ENCODE data around the gene GDPD5.

GDPD5 gene

DNA sequence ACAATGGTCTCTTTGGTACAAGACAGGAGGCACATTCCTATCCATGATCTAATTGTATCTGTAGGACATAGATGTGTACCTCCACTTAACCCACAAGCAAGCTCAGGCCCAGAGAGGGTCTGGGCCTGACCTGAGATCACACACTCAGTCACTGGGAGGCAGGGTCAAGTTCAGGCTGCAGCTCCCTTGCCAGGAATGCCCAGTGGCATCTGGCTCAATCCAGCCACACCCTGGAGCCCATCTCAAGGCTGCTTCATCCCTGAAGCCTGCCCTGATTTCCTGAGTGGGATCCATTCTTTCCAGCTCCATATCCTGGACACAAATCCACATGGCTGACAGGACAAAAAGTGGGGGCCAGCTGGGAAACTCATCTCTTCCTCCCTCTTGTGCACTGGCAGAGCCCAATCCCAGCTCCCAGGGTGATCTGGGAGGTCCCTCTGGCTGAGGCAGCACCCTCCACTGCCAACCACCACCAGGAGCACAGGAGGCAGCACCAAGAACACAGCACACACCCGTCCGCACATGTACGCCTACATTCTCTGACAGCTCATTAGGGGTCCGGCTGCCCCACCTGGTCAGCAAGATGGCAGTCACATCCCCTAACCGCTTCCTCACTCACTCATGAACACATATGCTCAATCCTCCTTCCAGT lies 53.5 kb downstream of the GDPD5 start:
- Histone ChIP-seq H3K36me3 (ENCODE audit: control insufficient read depth in 1 of 2, insufficient read depth in 2 of 2, low read length in 2 of 2) (no peaks in the 10 kb centered on the region), H3K27me3 (ENCODE audit: control insufficient read depth in 1 of 2, insufficient read depth in 2 of 2, low read length in 2 of 2) (no peaks in the 10 kb centered on the region), H3K4me1 (ENCODE audit: control insufficient read depth in 1 of 2, insufficient read depth in 2 of 2, low read length in 2 of 2) (peaks cover 14 to 18% of the 10 kb centered on the region in 2 donors)

DNA sequence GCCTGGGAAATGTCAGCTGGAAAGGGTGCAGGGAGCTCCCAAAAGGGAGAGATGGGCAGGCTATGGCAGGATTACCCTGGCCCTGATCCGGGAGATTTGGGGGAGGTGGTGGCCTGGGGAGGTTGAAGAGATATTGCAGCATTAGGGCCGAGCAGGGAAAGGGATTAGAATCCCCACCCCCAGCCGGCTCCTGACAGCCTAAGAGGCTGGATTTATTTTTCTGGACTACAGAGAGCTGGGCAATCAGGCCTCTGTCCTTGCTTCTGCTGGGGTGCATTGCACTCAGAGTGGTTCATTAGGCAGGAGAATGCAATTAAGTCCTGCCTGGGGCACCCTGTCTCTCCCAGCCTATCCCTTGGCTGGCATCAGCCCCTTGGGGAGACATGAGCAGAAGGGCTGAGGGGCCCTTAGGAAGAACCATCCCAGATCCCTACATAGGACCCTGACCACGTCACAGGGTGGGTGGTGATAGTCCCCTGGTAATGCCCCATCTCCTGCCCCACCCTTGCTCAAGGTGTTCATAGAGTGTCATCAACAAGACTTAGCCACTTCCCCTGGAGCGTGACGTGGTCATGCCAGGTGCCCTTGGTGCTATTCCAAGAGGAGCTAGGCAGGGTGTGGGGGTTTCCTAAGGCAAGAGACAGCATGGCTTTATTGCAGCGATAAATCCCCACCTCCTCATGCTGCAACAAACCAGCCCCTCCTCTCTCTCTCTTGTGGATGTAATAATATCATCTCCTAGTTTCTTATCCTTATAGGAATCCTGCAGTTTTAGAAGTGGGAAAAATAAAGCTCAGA lies 54.4 kb downstream of the GDPD5 start:
- Histone ChIP-seq H3K4me3 (ENCODE audit: low read depth in 1 of 2, low read length in 2 of 2) (no peak overlapping the region), H3K27ac (ENCODE audit: low read depth, low read length) (no peak overlapping the region), H3K4me1 (ENCODE audit: control insufficient read depth in 1 of 2, insufficient read depth in 2 of 2, low read length in 2 of 2) (peaks cover 14 to 18% of the 10 kb centered on the region in 2 donors), H3K9ac (ENCODE audit: low read depth in 1 of 2, low read length in 2 of 2) (no peak overlapping the region), H3K9me3 (ENCODE audit: control insufficient read depth in 1 of 2, low read length in 2 of 2) (no peaks in the 10 kb centered on the region), H3K36me3 (ENCODE audit: control insufficient read depth in 1 of 2, insufficient read depth in 2 of 2, low read length in 2 of 2) (no peaks in the 10 kb centered on the region), H3K27me3 (ENCODE audit: control insufficient read depth in 1 of 2, insufficient read depth in 2 of 2, low read length in 2 of 2) (no peaks in the 10 kb centered on the region)

More for the DNA sequence above, 53.5 kb downstream of the GDPD5 start:
- Histone ChIP-seq H3K9ac (ENCODE audit: low read depth in 1 of 2, low read length in 2 of 2) (no peak overlapping the region), H3K9me3 (ENCODE audit: control insufficient read depth in 1 of 2, low read length in 2 of 2) (no peaks in the 10 kb centered on the region), H3K4me3 (ENCODE audit: low read depth in 1 of 2, low read length in 2 of 2) (no peak overlapping the region), H3K27ac (ENCODE audit: low read depth, low read length) (no peak overlapping the region)

DNA sequence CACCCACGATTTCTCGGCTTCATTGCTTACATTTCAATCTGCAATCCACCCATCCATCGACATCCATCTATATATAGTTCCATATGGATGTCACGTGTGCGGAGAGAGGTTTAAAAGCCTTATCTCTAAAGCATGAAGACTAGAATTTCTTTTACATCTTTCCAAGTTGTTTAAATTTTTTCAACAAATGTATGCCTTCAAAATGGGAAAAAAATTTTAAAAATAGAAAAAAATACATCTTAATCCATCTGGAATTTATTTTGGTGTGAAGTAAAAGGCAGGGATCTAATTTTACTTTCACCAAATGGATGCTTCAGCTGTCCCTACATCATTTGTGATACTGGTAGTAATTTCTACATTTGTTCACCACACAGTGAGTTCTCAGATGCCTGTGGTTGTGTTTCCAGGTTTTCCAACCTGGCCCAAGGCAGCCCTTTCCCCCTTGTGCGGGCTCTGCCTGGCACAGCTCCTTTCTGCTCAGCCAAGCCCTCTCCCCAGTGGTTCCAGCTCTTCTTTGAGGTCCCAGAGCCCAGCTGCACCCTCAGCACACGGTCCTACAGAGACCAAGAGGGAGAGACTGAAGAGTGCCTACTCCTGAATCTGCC lies 55.2 kb downstream of the GDPD5 start:
- Histone ChIP-seq H3K36me3 (ENCODE audit: control insufficient read depth in 1 of 2, insufficient read depth in 2 of 2, low read length in 2 of 2) (no peaks in the 10 kb centered on the region), H3K27ac (ENCODE audit: low read depth, low read length) (no peak overlapping the region), H3K9ac (ENCODE audit: low read depth in 1 of 2, low read length in 2 of 2) (no peak overlapping the region), H3K4me1 (ENCODE audit: control insufficient read depth in 1 of 2, insufficient read depth in 2 of 2, low read length in 2 of 2) (peaks cover 7 to 12% of the 10 kb centered on the region in 2 donors), H3K9me3 (ENCODE audit: control insufficient read depth in 1 of 2, low read length in 2 of 2) (no peaks in the 10 kb centered on the region), H3K4me3 (ENCODE audit: low read depth in 1 of 2, low read length in 2 of 2) (no peak overlapping the region), H3K27me3 (ENCODE audit: control insufficient read depth in 1 of 2, insufficient read depth in 2 of 2, low read length in 2 of 2) (no peaks in the 10 kb centered on the region)

DNA sequence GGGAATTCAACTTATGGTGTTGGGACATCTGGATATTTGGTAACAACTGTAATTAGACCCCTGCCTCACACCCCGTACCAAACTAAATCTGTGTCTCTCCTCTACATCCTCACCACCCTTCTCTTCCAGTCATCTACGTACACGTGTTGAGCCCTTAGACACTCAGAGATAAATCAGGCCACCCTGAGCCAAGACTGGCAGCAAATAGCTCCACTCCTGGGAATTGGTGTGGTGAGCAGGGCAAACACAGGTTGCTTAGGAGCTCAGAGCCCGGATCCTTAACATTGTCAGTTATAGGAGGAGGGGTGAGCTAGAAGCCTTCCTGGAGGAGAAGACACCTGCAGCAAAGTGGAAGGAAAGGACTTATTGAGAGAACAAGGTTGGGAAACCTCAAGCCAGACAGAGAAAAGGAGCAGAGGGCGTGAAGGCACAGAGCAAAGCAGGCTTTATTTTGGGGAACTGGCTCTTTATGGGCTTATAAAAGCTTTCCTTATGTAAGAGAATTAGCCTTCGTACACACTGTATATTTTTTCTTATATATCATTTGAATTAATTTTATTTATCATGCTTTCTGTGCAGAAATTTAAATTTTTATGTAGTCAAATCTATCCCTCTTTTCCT lies 55.8 kb downstream of the GDPD5 start:
- Histone ChIP-seq H3K27ac (ENCODE audit: low read depth, low read length) (no peak overlapping the region), H3K27me3 (ENCODE audit: control insufficient read depth in 1 of 2, insufficient read depth in 2 of 2, low read length in 2 of 2) (no peaks in the 10 kb centered on the region), H3K4me1 (ENCODE audit: control insufficient read depth in 1 of 2, insufficient read depth in 2 of 2, low read length in 2 of 2) (peaks cover under 1 to 8% of the 10 kb centered on the region in 2 donors), H3K9me3 (ENCODE audit: control insufficient read depth in 1 of 2, low read length in 2 of 2) (no peaks in the 10 kb centered on the region), H3K9ac (ENCODE audit: low read depth in 1 of 2, low read length in 2 of 2) (no peak overlapping the region), H3K4me3 (ENCODE audit: low read depth in 1 of 2, low read length in 2 of 2) (no peak overlapping the region), H3K36me3 (ENCODE audit: control insufficient read depth in 1 of 2, insufficient read depth in 2 of 2, low read length in 2 of 2) (no peaks in the 10 kb centered on the region)

DNA sequence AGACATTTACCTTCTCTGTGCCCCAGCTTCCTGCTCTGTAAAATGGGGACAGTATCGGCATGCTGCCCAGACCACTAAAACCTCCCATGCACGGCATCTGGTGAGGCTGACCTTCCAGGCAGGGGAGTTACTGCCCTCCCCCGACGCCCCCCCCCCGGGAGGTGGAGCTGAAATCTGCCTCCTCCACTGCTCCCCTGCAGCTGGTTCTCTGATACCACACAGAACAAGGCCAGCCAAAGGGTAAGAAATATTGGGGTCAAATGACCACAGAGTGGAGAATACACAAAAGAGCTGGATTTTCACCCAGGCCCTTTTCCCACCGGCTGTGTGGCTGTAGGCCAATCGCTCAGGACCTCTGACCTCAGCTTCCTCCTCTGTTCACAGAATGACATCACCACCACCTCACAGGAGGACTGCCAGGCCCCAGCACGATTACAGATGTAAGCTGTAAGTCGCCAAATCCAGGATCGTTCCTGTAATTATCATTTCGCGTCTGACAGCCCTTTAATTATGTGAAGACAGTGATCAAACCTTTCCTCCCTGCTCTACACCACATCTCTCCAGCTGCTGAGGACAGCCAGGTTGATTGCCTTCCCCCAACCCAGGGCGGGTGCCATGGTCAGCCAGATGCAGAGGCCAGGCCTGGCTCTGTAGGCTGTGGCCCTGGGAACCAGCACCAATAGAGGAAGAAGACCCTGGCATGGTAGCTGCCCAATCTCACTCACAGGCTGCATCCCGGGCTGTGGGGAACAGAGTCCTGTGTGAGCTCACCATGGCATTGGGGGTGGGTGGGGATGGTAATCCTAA lies 57.0 kb downstream of the GDPD5 start:
- Histone ChIP-seq H3K9ac (ENCODE audit: low read depth in 1 of 2, low read length in 2 of 2) (no peak overlapping the region), H3K27me3 (ENCODE audit: control insufficient read depth in 1 of 2, insufficient read depth in 2 of 2, low read length in 2 of 2) (no peaks in the 10 kb centered on the region), H3K9me3 (ENCODE audit: control insufficient read depth in 1 of 2, low read length in 2 of 2) (no peaks in the 10 kb centered on the region), H3K27ac (ENCODE audit: low read depth, low read length) (no peak overlapping the region), H3K4me1 (ENCODE audit: control insufficient read depth in 1 of 2, insufficient read depth in 2 of 2, low read length in 2 of 2) (no peaks in the 10 kb centered on the region), H3K36me3 (ENCODE audit: control insufficient read depth in 1 of 2, insufficient read depth in 2 of 2, low read length in 2 of 2) (no peaks in the 10 kb centered on the region), H3K4me3 (ENCODE audit: low read depth in 1 of 2, low read length in 2 of 2) (no peak overlapping the region)

DNA sequence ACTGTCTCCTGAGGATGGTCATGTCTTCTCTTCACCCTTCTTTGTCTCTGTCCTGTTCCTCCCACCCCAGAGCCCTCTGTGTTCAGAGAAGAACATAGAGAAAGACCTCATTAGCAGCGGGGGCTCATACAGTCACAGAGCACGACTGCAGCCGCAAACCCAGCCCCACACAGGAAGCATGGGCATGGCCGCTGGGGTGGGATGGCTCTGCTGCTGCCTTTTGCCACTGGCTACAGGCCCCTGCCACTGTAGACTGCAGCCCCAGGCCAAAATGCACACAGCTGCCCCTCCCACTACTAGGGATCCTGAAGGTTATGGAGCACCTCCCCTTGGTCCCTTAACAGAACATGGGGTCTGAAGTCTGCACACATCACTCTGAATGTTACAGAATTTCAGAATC lies 57.9 kb downstream of the GDPD5 start:
- no peaks in the 10 kb centered on the region for H3K9me3 ChIP-seq (ENCODE audit: control insufficient read depth in 1 of 2, low read length in 2 of 2)
- no peaks in the 10 kb centered on the region for H3K4me1 ChIP-seq (ENCODE audit: control insufficient read depth in 1 of 2, insufficient read depth in 2 of 2, low read length in 2 of 2)
- no peaks in the 10 kb centered on the region for H3K27me3 ChIP-seq (ENCODE audit: control insufficient read depth in 1 of 2, insufficient read depth in 2 of 2, low read length in 2 of 2)
- no peak overlapping the region for H3K27ac ChIP-seq (ENCODE audit: low read depth, low read length)
- H3K36me3 ChIP-seq (ENCODE audit: control insufficient read depth in 1 of 2, insufficient read depth in 2 of 2, low read length in 2 of 2) = no peaks in the 10 kb centered on the region
- no peak overlapping the region for H3K4me3 ChIP-seq (ENCODE audit: low read depth in 1 of 2, low read length in 2 of 2)
- H3K9ac ChIP-seq (ENCODE audit: low read depth in 1 of 2, low read length in 2 of 2) = no peak overlapping the region

DNA sequence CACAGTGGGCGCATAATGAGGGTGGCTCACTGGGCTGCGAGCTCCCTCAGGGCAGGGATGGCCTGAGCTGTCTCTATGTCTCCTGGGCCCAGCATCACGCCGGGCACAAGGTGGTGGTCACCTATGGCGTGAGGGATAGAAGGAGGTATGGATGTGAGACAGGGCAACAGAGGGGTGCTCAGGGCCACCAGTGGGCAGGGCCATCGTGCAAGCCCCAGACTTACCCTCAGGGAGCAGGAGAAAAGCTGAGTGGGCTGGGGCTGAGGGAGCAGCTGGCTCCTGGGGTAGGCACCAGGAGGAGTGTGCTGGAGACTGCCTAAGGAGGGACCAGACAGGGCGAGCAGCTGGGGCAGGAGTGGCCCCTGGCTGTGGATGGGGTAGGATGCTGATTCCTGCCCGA lies 58.4 kb downstream of the GDPD5 start:
- Histone ChIP-seq H3K27ac (ENCODE audit: low read depth, low read length) (no peak overlapping the region), H3K4me3 (ENCODE audit: low read depth in 1 of 2, low read length in 2 of 2) (no peak overlapping the region), H3K9ac (ENCODE audit: low read depth in 1 of 2, low read length in 2 of 2) (no peak overlapping the region), H3K4me1 (ENCODE audit: control insufficient read depth in 1 of 2, insufficient read depth in 2 of 2, low read length in 2 of 2) (no peaks in the 10 kb centered on the region), H3K27me3 (ENCODE audit: control insufficient read depth in 1 of 2, insufficient read depth in 2 of 2, low read length in 2 of 2) (no peaks in the 10 kb centered on the region), H3K36me3 (ENCODE audit: control insufficient read depth in 1 of 2, insufficient read depth in 2 of 2, low read length in 2 of 2) (no peaks in the 10 kb centered on the region), H3K9me3 (ENCODE audit: control insufficient read depth in 1 of 2, low read length in 2 of 2) (no peaks in the 10 kb centered on the region)

DNA sequence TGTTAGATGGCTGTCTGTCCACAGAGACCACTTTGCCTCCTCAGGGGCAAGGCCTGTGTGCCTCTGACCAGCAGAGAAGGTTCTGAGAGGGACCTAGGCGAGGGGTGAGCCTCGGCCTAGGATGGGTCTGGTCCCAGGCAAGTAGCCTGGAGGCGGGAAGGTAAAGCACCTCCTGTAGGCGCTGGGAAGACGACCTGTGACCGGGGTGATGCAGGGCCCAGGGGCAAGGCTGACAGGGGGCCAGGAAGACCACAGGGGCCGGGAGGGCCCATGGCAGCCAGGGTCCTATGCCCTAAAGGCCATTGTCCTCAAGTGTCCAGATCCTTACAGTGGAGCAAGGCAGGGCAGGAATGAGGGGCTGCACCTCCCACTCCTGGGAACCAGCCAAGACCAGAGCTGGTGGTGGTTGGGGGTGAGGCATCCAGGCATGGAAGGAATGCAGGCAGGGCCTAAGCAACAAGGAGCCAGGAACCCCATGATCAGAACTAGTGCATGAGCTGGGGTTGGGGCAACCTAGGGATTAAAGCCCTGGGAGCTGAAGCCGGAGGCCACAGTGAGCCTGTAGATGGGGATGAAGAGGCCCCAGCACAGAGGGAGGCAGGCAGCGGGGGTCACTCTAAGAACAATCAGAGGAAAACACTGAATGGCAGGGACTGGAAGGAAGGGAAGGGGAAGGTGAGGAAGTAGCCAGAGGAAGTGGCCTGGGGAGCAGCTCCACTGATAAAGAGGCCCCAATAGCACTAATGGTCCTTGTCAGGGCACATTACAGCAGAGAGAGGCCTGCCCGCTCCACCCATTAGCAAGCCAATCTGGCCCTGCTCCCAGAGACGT lies 59.8 kb downstream of the GDPD5 start:
- Histone ChIP-seq H3K9me3 (ENCODE audit: control insufficient read depth in 1 of 2, low read length in 2 of 2) (no peaks in the 10 kb centered on the region), H3K4me1 (ENCODE audit: control insufficient read depth in 1 of 2, insufficient read depth in 2 of 2, low read length in 2 of 2) (no peaks in the 10 kb centered on the region), H3K9ac (ENCODE audit: low read depth in 1 of 2, low read length in 2 of 2) (no peak overlapping the region), H3K36me3 (ENCODE audit: control insufficient read depth in 1 of 2, insufficient read depth in 2 of 2, low read length in 2 of 2) (no peaks in the 10 kb centered on the region), H3K27me3 (ENCODE audit: control insufficient read depth in 1 of 2, insufficient read depth in 2 of 2, low read length in 2 of 2) (no peaks in the 10 kb centered on the region), H3K27ac (ENCODE audit: low read depth, low read length) (no peak overlapping the region), H3K4me3 (ENCODE audit: low read depth in 1 of 2, low read length in 2 of 2) (no peak overlapping the region)

DNA sequence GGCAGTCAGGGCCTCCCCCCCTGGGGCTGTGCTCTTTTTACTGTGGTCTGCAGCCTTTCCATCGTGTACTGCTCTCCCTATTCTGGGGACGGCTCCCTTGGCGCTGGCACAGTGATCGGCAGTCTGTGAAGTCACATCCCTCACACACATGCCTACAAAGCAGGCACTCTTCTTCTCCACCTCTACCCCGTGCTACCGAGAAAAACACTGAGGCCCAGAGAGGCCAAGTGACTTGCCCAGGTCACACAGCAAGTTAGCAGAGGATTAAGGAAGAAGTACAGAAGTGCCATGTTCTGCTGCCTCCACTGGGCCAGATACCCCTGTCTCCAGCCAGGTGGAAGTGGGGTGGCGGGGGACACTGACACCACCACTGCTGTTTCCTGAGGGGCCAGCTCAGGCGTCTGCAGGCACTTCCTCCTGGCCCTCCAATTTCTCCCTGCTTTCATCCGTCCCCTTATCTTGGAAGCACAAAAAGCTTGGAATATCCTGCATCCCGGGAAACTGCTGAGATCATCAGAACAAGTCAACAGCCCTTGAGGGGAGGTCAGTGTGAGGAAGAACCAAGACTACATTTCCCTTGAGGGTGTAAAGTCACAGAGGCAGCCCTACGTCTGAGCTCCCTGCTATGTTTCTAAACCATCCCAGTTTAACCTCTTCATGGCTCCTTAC lies 62.5 kb downstream of the GDPD5 start:
- Histone ChIP-seq H3K36me3 (ENCODE audit: control insufficient read depth in 1 of 2, insufficient read depth in 2 of 2, low read length in 2 of 2) (no peaks in the 10 kb centered on the region), H3K4me1 (ENCODE audit: control insufficient read depth in 1 of 2, insufficient read depth in 2 of 2, low read length in 2 of 2) (no peaks in the 10 kb centered on the region), H3K27me3 (ENCODE audit: control insufficient read depth in 1 of 2, insufficient read depth in 2 of 2, low read length in 2 of 2) (no peaks in the 10 kb centered on the region), H3K9ac (ENCODE audit: low read depth in 1 of 2, low read length in 2 of 2) (no peak overlapping the region), H3K9me3 (ENCODE audit: control insufficient read depth in 1 of 2, low read length in 2 of 2) (no peaks in the 10 kb centered on the region), H3K4me3 (ENCODE audit: low read depth in 1 of 2, low read length in 2 of 2) (no peak overlapping the region), H3K27ac (ENCODE audit: low read depth, low read length) (no peak overlapping the region)
